SIG-M5 treated with dmso at 0.1 percent for 504 hours (cell line): ENCODE results near the gene CELF2.

Experiments used
- DNase-seq: peaks from one replicate; lab custom pipeline; 2025; ENCODE audit not compliant: unreplicated experiment; lab: John Stamatoyannopoulos, UW

CELF2 gene

GRCh38 chr10:11003679-11004078 is 14.0 kb upstream of the CELF2 start:
- no peak for DNase-seq

GRCh38 chr10:11004144-11005077 is 13.3 kb upstream of the CELF2 start:
- no peak for DNase-seq

GRCh38 chr10:11005725-11006427 is 11.8 kb upstream of the CELF2 start:
- DNase-seq, result no peak

GRCh38 chr10:11006428-11006825 is 11.2 kb upstream of the CELF2 start:
- DNase-seq, result no peak

- DNase-seq, result no peak
Measured at GRCh38 chr10:11007476-11008020, 10.1 kb upstream of the CELF2 start.

- DNase-seq, result no peak
Measured at GRCh38 chr10:11009471-11010308, 8.0 kb upstream of the CELF2 start.

GRCh38 chr10:11010582-11010981 is 7.1 kb upstream of the CELF2 start:
- DNase-seq, result no peak

- DNase-seq, result no peak
Measured at GRCh38 chr10:11011436-11011835, 6.2 kb upstream of the CELF2 start.

GRCh38 chr10:11011984-11012383 is 5.7 kb upstream of the CELF2 start:
- DNase-seq, result no peak

- no peak for DNase-seq
Measured at GRCh38 chr10:11012421-11013295, 5.0 kb upstream of the CELF2 start.

GRCh38 chr10:11013836-11014235 is 3.8 kb upstream of the CELF2 start:
- DNase-seq, result no peak

- DNase-seq, result no peak
Measured at GRCh38 chr10:11014671-11015445, 2.8 kb upstream of the CELF2 start.

- no peak for DNase-seq
Measured at GRCh38 chr10:11015446-11015934, 2.2 kb upstream of the CELF2 start.

- DNase-seq, result no peak
Measured at GRCh38 chr10:11017000-11017569, 587 bp upstream of the CELF2 start.

- DNase-seq, result no peak
Measured at GRCh38 chr10:11018432-11018841, 765 bp downstream of the CELF2 start.

- no peak for DNase-seq
Measured at GRCh38 chr10:11018855-11019631, 1.4 kb downstream of the CELF2 start.

GRCh38 chr10:11019724-11020547 is 2.3 kb downstream of the CELF2 start:
- no peak for DNase-seq
